ENCODE results near the gene SPCS3.
"Not testable (repeated sequence)": the region's sequence is repeated elsewhere in the genome, so short reads cannot be mapped to it uniquely, and the experiment has no call there.

The SPCS3 gene

DNA sequence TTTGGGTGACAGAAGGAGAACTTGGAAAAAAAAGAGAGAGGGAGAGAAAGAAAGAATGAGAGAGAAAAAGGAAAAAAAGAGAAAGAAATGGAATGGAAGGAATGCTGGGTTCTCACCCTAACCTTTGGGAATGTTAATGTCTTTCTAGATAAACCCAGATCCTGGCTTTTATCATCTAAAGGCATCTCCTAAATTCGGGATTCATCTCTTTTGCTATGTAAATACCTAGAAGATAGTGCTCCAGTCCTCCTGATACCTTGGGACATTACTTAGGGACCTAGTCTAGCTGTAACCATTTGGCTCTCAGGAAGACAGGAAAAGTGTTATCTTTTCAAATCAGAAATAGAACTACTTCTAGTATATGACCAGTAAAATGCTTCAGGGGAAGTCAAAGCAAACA lies 15.8 kb upstream of the SPCS3 start:
- DNase-seq (ENCODE audit: low read depth, low spot score) = no peak

- no peak for DNase-seq (ENCODE audit: low read depth, low spot score)
Observed at GRCh38 chr4:176306837-176307665, 12.7 kb upstream of the SPCS3 start.

DNA sequence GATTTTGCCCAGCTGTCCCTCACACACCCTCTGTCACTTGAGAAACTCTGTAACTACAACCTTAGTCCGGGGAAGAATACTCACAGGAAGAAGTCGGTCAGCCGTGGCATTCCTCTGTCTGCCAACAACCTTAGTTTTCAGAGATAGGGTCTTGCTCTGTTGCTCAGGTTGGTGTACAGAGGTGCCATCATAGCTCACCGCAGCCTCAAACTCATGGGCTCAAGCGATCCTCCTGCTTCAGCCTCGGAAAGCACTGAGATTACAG lies 12.2 kb upstream of the SPCS3 start:
- DNase-seq (ENCODE audit: low read depth, low spot score) = no peak

GRCh38 chr4:176308441-176308840 lies 11.3 kb upstream of the SPCS3 start:
- no peak for DNase-seq (ENCODE audit: low read depth, low spot score)

DNA sequence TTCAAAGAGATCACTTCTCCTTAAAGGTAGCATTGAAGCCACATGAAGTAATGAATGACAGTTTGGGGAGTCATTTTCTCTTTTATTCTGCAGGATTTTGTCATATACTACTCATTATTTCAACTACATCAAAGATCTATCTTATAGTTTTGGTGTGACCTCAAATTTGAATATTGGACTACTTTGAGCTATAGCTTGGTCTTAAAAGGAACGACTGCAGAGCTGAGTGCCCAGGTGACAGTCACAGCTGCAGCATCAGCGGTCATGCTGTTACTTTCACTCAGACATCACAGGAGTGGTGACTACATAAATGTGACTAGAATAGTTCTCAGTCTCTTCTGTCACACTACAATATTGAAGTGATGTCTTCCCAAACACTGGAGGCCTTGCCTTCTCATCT lies 10.7 kb upstream of the SPCS3 start:
- DNase-seq (ENCODE audit: low read depth, low spot score) = no peak

DNA sequence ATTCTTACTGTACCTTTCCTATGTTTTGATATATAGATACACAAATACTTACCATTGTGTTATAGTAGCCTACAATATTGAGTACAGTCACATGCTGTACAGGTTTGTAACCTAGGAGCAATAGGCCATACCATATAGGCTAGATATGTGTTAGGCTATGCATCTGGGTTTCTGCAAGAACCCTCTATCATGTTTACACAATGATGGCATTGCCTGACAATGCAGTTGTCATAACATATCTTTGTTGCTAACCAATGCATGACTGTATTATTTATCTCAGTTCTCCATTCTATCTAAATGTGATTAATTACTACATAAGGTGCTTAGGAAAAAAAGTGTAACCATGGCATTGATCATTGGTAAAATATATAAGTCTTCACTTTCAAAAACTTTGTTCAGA lies 10.0 kb upstream of the SPCS3 start:
- DNase-seq (ENCODE audit: low read depth, low spot score) = no peak

DNA sequence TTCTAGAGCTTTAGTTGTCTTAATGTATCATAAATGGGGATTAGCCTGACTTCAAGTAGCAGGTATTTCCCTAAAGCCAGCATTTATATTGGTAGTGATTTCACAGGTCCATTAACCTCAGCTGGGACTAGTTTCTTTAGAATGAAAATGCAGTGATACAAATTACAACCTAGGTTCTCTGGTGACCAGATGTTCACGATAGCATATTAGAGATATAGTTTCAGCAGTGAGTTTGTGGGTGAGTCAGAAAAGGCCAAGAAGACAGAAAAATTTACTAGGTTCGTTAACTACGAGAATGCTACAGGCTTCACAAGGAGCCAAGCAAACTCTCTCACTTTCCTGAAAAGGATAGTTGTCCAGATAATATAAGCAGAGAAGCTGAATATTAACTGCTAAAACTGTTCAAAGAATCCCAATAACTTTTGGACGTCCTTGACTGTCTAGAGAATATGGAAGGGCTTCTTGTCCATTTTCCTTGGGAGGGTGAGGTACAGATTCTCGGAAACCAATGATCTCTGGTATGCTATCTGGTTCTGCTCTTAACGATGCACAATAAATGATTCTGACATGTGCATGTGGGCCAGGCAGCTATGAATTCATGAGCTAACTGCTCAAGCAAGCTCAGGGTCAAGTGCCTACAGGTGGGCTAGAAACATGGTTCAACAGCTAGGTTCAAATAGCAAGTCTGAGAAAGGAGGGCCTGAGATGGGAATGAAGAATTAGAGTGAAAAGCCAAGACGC lies 6.0 kb upstream of the SPCS3 start:
- DNase-seq (ENCODE audit: low read depth, low spot score) = no peak

- no peak for DNase-seq (ENCODE audit: low read depth, low spot score)
Observed at GRCh38 chr4:176319151-176319703, 539 bp upstream of the SPCS3 start.

DNA sequence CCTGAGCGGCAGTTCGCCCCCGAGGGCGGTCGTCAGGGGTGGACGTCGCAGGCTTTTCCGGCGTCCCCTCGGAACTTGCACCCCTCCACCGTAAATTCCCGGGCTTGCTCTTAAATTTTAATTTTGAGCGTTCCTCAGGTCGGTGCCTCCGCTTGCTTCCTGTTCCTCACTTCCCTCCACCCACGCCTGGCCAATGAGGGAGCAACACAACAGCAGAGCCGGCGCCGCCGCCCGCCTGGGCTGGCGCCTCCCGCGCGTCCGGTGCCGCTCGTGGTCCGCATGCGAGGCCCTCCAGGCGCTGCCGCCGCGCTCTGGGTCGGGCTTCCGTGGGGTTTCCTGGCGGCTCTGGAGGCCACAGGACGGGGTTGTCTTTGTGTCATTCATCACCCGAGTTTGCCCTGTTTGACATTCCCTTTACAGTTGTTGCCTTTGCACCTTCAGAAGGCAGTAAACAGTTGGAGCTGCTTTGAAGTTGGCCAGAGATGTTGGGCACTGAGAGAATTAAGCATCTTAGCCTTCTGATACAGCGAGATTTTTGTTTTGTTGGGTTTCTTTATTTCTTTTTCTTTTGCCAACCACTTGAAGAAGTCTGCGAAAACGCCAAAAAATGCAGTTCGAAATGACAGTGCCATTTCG lies 692 bp downstream of the SPCS3 start:
- DNase-seq (ENCODE audit: low read depth, low spot score) = peak; percentile 77

- no peak for DNase-seq (ENCODE audit: low read depth, low spot score)
Observed at GRCh38 chr4:176320976-176321361, 1.2 kb downstream of the SPCS3 start.

- DNase-seq (ENCODE audit: low read depth, low spot score) = no peak
Observed at GRCh38 chr4:176321589-176321988, 1.8 kb downstream of the SPCS3 start.

- no peak for DNase-seq (ENCODE audit: low read depth, low spot score)
Observed at GRCh38 chr4:176323511-176324160, 3.9 kb downstream of the SPCS3 start.

DNA sequence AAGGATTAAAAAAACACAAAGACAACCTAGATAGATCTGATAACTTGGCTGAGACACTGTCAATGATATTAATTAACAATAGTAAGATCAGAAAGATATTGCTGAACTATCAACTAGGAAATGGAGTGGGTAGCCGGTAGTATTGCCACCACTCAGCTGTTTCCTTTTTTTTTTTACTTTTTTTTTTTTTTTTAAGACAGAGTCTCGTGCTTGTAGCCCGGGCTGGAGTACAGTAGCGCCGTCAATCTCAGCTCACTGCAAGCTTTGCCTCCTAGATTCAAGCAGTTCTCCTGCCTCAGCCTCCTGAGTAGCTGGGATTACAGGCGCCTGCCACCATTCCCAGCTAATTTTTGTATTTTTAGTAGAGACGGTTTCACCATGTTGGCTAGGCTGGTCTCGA lies 5.1 kb downstream of the SPCS3 start:
- not testable (repeated sequence) for DNase-seq (ENCODE audit: low read depth, low spot score)

- no peak for DNase-seq (ENCODE audit: low read depth, low spot score)
Observed at GRCh38 chr4:176333076-176333475, 13.3 kb downstream of the SPCS3 start.

DNA sequence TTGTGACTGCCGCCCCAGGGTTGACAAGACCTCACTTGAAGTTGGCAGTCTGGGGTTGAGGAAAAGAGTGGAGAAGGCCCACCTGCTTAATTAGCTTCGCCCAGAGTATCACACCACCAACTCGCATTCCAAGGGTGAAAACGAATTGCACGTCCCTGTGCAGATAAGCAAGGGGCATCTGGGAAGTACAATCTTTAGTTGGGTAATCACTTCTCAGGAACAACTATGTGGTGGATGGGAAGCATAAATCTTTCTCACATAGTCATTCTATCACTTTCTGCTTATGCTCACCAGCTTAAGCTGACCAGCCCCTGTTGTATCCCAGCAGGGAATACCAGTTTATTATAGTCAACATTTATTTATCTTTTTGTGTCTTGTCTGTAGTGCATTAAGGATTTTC lies 14.3 kb downstream of the SPCS3 start:
- DNase-seq (ENCODE audit: low read depth, low spot score) = no peak

DNA sequence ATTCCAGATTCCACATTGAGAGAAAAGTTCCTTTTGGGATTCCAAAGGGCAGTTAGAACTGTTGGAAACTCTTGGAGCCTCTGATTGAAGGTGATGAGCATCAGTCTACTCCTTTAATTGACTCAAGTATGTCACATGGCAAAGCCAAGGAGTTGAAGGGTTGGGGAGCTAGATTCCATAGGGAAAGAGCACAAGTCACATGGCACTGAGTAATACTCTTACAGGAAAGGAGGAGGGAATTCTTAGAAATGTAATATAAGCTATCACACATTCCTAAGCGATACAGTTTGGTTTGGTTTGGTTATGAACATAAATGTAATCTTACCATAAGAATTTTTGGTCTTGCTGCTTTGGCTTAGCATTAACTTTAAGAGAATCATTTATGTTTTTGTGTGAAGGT lies 15.7 kb downstream of the SPCS3 start:
- no peak for DNase-seq (ENCODE audit: low read depth, low spot score)

GRCh38 chr4:176339936-176340761 lies 20.4 kb downstream of the SPCS3 start:
- no peak for DNase-seq (ENCODE audit: low read depth, low spot score)

DNA sequence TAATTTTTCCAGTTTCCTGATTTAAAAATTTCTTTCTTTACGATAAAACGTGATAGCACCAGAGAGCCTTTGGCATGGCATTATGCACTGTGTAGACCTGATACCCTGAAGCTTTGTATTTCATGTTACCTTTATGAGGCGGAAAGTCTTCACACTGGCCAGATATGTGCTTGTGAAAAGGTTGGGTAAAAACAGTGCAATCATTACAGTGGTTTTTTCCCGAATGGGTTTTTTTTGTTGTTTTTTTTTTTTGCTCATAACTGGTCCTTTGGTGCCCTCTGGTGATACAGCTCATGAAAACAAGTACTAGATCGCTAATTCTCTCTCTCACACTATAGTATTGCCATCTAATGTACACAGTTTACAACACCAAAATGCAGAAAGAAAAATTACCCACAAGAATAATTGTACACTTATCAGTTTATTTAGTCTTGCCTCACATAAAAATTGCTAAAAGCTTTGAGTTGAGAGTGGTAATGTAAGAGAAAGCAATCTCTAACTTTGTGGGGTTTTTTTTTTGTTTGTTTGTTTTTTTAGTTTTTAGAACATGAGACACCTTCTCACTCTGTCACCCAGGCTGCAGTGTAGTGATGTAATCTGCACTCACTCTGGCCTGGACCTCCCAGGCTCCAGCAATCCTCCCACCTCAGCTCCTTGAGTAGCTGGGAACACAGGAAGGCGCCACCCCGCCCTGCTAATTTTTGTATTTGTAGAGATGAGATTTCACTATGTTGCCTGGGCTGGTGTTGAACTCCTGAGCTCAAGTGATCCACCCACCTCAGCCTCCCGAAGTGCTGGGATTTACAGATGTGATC lies 21.3 kb downstream of the SPCS3 start:
- DNase-seq (ENCODE audit: low read depth, low spot score) = peak; percentile 47

GRCh38 chr4:176342384-176342783 lies 22.6 kb downstream of the SPCS3 start:
- DNase-seq (ENCODE audit: low read depth, low spot score) = no peak

- no peak for DNase-seq (ENCODE audit: low read depth, low spot score)
Observed at GRCh38 chr4:176343286-176343685, 23.5 kb downstream of the SPCS3 start.
